GM19372 (cell line): ENCODE measurements around the gene TEX26.

Experiments
- ATAC-seq: cut with Tn5 transposase; IDR thresholded peaks from one replicate; pipeline ENCODE4 v1.9.1; 2021; ENCODE audit warnings: mild to moderate bottlenecking, low read depth, moderate library complexity; ENCODE audit not compliant: unreplicated experiment

Gene TEX26

DNA sequence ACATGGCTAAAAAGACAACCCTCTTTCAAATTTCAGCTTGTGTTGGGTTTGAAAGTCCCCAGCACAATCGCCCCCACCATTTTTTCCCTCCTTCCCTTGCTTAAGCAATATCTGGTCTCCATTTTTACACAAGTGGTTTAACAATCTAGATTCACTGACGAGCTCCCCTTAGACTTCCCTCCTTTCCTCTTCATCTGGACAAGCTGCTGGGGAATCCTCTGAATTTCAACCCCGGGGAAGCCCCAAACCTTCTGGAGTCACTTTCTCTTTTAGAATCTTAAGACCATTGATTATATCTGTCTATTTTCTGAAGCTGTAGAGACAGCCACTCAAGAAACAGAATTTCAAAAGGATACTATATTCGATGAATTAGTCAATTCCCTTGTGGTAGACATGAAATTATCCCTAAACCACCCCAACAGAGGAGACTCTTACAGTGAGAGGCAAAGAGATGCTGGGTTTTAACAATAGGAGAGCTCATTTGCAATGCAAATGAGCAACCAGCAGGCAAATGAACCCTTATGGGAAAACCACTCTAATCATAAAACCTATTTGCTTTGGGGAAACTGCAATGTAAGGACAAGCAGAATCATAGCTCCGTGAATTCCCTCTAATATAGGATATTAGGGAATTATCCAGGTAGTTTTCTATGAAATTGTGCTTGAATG lies 78.9 kb downstream of the TEX26 start:
- no peak for ATAC-seq

DNA sequence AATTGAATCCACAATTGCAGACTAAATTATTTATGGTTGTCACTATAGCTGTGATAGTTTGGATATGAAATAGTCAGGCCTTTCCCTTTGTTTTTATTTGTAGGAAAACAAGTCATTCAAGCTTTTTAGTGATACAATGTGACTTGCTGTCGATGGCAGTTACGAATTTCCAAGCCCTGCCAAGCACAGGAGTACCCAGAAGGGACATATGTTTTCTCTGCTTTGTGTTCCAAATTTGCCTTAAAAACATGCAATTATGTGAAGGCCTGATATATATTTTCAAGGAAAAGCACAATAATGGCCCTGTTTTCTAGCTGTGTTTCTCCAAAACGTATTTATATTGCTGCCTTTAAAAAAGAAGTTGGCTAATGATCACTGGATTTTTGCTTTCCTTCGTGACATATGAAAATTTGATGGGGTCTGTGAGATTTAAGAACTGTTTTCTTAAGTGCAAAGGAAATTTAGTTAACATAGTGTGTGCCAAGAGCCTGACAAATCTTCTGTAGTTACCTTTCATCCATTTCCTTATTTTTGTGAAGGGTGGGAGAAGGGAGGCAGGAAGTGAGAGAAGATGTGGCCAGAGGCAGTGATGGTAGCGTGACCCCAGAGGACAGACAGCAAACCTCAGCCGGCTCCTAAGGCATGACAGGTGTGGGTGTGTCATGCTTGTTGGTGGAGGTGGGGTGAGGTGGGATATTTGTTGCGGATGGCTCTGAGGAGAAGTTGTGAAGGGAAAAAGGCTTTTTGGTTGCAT lies 79.6 kb downstream of the TEX26 start:
- ATAC-seq = no peak

DNA sequence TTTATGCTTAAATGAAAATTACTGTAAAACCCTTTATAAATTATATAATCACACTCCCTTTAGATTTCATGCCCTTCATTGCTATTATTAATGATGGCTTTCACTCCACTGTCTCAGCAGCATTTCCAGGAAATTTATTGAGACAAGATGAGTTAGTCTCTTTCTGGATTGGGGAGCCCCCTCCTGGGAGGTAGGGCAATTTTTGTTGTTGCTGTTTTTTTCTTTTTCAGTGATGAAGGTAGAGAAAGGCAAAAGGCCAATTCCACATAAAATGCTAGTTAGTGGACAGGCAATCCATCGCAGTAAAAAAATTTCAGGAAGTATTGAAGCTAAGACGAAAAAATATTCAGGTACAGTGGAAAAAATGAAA lies 80.2 kb downstream of the TEX26 start:
- no peak for ATAC-seq

DNA sequence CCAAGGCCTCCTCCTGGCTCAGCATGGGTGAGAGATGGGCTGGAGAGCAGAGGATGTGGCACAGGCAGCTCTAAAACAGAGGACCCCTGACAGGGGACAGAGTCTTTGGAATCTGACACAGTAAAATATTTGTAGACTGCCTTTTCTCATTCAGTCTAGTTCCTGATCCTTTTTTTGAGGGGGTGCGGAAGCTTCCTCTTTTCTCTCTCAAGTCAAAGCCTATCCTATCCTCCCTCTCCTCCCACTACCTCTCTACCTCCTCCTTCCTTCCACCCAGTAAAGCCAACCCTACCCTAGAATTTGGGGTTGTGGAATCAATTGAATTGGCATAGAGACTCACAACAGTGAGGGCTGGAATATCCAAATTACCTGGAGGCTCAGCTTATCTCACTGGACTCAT lies 82.0 kb downstream of the TEX26 start:
- ATAC-seq = no peak

DNA sequence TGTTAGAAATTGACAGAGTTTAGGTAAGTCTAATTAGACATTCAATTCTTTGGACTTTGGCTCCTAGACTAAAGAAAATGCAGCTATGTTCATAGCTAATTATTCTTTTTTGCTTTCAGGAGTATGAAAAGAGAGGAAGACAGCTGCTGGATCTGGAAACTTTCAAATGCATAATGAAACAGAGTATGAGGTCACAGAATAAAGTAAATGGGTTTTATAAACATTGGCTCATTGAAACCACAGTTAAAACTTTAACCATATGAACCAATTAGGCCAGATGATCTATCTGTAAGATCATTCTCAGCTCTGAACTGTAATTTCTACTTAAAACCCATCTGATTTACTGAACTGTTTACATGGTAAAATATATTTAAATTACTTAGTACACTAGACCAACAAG lies 82.7 kb downstream of the TEX26 start:
- no peak for ATAC-seq

DNA sequence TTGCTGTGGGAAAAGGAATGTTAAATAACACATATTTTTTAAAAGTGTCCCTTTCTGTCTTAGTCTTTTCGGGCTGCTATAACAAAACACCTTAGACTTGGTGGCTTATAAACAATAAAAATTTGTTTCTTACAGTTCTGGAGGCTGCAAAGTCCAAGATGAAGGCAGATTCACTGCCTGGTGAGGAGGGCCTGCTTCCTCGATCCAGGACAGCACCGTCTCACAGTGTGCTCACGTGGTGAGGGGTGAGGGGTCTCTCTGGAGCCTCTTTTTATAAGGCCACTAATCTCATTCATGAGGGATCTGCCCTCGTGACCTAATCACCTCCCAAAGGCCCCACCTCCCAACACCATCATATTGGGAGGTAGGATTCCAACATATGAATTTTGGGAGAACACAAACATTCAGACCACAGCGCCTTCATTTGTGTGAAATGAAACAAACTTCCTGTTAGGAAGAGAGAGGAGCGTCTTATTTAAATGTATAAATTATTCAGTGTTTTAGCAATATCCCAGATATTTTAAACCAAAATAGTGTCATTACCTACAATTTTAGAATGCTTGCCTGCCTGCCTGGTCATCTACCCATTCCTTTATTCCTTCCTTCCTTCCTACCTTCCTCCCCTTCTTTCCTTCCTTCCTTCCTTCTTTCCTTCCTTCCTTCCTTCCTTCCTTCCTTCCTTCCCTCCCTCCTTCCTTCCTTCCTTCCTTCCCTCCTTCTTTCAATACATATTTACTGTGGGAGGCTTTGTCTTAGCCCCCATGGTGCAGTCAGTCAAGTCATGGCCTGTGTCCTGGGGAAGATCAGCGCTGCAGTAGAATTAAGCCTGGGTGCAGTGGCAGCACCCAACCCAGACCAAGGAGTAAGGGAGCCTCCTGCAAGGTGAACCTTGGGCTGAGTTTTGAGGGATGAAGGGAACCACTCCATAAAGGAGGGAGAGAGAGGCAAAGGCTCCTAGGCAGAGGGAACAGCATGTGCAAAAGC lies 84.2 kb downstream of the TEX26 start:
- ATAC-seq = no peak

DNA sequence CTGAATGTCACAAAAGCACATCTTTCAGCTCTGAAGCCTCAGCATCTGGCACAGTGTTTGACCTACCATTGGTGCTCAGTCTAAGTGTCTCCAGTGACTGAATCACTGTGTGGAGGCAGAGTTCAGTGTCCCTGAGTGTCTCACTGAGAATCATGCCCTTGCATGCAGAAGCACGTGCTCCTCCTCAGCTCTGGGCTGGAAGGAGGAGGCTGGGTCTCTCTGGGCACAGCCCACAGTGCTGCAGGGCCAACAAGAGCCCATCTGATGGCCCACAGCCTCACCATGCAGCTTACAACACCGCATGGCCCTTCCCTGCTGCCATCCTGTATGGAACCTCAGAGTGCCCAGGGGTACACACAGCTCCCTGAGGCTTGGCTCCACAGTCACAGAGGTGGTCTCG lies 86.1 kb downstream of the TEX26 start:
- ATAC-seq = no peak

DNA sequence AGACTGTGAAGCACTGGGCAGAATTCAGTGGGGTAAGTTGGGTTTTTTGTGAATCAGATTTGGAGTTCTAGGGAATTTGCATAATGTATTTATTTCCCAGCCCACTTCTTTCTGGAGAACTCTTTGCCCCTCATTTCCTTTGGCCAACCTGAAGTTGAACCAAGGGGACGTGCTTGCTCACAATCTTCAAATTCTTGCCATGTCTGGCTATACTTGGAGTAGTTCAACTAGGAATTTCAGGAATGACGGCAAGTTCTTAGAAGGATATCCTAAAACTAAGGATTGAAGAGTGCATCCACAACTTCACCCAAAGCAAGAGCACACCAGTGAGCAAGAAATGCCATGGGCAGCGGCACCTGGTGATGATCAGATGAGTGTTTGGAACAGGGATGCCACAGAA lies 88.5 kb downstream of the TEX26 start:
- ATAC-seq = no peak

DNA sequence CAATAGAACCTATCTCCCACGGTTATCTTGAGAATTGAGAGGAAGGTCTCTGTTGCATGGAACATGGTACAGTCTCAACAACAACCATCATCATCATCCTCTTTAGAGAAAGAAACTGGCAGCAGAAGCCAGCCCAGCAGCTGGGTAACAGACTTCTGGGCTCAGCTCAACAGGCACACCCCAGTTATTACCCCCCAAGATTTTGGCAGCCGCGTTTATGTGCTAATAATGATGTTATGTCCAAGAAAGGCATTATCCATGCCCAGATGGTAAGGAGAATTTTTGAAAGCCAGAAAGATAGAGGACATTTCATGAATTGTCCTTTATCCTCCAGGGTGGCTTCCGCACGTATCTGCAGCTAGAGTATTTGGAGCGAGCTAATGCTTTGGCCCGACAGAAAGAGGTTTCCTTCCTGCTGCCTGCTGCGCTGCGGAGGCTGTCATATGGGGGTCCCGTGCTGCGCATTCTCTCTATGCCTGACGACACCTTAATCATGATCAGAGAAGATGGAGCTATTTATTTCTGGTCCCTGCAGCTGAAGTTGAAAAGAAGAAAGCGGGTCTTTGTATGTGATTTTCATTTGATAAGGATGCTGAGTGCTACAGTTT lies 89.9 kb downstream of the TEX26 start:
- ATAC-seq = no peak

DNA sequence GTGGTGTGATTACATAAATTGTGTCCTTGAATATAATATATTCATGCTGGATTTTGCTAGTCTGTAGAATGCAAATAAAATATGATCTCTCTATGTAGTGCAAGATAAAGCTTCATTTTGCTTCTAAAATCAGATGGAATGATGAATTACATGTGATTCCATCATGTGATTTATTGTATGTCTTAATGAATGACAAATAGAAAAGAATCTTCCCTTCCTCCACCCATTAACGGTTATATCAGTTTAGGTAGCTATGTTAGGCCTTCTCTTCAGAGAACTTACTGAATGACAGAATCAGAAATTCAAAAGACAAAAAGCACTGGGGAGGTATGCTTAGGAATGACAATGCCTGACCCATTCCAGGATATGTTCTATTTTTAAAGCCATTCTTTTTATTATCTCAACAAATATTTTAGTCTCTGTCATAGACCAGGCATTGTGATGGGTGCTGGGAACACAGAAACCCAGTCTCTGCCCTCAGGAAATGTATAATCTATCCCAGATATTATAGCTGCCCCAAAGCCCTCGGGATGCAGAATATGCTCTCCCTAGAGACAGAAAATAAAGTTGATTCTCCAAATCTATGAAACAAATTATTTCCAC lies 90.6 kb downstream of the TEX26 start:
- no peak for ATAC-seq
